Stimulated activated naive CD4-positive, alpha-beta T cell treated with Interleukin-2 at 50 U/mL for 16 hours (primary cell): ENCODE measurements around the gene PPIF.

Experiments used
- DNase-seq: peaks from one replicate; lab custom pipeline; 2025; lab: John Stamatoyannopoulos, UW

Gene PPIF

DNA sequence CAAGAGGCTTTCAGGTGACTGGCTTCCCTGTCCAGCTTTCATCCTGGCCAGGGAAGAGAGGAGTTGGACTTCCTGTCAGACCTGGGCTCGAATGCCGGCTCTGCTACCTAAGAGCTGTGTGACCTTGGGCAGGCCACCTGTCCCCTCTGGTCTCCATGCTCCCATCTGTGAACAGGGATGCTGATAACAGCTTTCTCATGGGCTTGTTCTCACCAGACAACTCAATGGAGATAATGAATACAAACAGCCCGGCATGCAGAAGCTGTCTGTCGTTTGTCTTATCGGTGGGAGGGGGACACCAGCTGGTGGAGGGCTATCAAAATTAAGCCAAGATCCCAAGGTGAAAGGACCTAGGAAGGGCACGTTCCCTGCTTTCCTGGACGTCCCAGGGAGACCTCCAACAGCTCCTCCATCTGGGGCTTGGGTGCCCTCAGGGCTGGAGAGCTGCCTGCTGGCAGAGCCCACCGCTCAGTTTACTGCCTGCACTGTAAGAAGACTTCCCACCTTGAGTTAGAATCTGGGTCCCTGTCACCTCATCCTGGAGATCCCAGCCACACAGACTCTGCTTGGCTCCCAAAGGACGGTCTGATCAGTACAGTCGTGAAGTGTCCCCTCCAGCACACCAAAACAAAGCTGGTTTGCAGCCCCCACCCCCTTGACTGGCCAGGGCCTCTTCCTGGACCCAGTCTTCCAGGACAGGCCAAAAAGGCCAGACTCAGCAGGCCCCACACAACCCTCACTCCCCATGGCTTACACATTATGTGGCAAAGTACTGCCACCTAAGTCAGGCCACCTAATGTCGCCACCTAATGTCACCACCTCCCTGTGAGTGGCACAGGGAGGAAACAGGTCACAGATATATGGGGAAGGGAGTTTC lies 40.9 kb downstream of the PPIF start:
- DNase-seq, result no peak

DNA sequence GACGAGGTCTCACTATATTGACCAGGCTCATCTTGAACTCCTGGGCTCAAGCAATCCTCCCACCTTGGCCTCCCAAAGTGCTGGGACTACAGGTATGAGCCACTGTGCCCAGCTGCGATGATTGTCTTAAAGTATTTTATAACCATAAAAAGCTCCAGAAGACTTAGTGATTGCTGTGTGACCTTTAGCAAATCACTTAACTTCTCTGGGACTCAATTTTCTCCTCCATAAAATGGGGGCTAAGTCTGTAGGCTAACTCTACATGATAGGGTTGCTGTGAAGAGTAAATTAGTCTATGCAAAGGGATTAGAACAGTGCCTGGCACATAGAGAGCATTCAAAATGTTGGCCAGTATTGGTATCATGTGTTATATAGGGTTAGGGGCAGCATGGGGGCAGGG lies 42.8 kb downstream of the PPIF start:
- DNase-seq, result no peak

DNA sequence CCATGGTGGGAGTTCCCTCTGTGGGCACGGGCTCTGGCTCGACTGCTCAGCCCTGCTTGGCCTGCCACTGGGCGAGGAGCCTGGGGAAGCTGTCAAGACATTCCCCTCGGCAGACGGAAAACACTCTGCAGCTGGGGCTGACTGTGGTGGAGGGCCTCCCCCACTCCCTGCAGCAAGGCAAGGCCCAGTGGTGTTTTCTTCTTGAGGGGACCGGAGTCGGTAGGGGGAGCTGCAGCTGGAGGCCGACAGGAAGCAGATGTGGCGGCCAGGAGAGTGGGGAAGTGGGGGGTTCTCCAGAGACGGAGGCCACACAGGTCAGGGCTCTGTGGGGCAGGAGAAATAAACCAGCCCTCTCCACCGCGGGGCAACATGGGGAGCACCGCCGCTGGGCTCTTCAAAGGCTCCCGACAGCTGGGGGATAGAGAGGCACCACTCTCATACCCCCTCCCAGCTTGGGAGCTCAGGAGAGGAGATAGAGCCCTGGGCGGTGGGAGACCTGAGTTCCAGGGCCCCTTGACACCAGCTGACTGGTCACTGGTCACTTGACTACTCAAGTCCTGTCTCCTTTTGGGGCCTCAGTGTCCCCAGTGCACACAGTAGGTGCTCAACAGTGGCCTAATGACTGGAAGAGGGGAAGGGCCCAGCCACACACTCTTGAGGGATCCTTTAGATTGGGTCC lies 43.4 kb downstream of the PPIF start:
- no peak for DNase-seq

DNA sequence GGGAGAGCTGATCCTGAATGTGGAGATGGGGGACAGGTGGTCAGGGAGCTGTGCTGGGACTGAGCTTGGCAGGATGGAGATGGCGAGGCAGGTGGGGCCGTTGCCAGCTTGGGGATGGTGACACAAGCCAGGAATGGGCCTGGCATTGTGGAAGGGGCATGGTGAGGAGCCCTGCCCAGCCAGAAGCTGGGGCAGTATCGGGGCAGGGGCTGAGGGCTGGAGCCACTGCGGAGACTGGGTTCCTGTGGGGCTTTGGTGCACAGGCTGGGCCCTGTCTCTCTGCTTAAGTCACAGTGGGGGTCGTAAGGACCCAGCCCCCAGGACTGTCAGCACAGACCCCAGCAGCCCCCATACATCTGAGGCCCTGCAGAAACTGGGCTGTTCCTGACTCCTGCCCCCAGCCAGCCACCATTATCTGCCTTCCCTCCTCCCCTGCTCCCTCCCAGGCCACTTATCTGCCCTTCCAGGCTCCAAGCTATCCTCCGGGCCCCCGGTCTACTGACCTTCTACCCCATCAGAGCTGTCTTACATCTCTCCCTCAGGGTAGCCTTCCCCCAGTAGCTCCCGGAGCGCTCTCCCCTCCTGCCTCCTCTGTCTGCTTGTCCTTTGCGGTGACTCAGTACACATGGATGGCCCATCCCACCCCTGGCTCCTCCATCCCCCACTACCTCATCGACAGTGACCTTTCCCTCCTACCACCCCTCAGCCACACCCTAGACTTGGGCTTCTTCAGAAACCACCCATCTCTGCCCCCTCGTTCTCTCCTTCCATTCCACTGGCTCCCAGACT lies 44.2 kb downstream of the PPIF start:
- DNase-seq, result no peak

DNA sequence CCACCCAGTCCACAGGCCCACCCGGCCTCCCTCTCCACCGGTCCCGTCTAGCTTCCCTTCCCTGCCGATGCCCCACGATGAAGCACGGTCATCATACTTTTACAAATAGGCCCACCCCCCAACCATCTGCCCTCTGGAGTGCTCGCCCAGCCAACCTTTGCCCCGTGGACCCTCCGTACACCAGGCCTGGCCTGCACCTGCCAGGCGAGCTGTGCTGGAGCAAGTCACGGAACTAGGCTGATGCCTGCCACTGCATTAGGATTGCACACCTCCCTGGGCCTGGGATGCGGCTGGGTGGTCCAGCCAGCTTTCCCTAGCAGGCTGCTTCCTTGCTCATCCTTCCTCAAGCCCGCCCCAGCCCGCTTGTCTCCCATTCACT lies 44.7 kb downstream of the PPIF start:
- no peak for DNase-seq

DNA sequence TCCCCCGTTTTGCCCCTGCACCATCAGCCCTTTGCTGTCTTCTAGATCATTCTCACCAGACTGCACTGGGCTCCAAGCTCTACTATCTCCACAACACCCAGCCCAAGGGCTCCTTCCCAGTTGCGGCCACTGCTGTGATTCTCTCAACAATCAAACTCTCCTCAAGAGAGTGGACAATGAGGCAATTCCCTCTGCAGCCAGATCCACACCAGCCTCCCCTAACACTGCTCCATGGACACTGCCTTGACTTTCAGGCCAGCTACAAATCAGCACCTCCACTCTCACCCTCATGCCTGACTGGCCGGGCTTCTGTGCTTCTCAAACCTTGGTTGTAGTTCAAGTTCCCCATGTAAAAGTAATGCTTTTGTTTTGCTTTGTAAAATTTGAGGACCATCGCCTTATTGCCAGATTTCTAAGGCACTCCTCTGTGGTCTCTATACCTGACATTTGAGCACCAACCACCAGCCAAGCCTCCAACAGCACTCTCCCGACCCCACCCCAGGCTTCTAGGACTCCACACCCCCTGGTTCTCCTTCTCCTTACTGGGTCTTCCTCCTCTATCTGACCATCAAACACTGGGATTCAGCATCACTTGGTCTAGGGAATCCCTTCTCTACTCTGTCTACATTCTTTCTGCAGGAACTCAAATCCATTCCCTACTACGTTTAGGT lies 45.4 kb downstream of the PPIF start:
- DNase-seq, result no peak

DNA sequence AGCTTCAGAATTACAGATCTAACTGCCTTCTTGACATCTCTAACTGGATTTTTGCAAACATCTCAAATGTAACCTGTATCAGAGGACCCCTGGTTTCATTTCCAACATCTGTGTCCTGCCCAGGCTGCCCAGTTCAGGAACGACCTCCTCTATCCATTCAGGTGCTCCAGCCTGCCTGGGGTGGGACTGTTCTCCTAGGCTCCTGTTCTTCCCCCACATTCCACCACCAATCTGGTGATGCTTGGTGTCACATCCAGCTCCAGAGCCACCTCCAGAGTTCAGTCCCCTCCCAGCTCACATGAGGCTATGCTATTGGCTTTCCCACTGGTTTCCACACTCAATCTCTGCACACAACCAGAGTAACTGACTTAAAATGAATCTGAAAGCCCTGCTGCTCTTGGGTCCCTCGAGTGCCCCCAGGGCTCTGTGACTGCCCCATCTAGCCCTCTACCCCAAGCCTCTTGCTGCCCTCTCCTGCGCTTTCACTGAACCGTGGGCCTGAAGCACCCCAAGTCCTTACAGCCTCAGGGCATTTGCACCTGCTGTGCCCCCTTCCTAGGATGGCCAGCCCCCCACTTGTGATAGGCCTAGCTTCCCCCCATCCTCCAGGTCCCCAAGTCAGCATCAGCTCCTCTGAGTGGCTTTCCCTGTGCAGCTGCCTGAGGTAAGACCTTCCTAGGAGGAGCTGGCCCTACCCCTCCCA lies 46.1 kb downstream of the PPIF start:
- no peak for DNase-seq

DNA sequence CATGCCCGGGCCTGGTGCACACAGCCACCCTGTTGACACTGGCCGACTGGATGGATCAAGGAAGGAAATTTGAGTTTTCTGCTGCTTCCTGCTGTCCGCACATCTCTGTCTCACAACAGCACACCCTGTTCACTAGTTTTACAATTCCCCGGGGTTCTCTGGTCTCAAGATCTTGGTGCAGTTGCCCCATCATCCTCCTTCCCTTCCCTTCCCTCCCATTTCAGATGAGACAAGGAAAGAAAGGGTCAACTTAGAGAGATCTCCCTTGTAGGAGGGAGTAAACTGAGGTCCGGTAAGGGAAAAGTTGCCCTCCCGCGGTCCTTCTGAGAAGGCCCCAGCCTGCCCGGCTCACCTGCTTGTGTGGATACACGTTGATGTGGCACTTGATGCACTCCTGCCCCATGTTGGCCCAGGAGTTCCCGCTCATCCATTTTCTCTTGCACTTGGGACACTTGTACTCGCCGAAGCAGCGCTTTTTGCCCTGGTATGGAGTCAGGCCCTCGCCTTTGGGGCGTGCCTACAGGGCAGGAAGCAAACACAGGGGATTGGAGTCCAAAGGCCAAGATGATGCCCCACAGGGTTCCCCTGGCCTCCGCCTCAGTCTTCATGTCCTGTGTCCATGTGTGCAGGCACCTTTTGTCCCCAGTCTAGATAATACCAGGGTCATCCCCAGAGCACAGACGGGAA lies 46.8 kb downstream of the PPIF start:
- no peak for DNase-seq

DNA sequence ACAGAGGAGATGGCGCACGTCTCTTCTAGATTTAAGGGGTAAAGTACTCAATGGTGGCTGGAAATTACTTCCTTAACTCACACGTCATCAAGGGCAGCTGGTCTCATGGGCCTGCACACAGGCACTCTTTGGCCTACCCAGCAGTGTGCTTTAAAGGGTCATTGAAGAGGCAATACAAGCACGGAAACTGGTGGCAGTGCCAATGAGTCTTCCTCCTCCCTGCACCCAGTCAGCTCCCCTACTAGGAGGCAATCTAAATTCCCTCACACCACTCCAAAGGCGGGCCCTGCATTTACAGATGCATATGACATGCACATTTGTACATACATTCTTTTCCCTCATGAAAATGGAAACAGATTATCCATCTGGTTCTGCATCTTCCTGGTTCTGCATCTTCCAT lies 47.4 kb downstream of the PPIF start:
- DNase-seq, result no peak

DNA sequence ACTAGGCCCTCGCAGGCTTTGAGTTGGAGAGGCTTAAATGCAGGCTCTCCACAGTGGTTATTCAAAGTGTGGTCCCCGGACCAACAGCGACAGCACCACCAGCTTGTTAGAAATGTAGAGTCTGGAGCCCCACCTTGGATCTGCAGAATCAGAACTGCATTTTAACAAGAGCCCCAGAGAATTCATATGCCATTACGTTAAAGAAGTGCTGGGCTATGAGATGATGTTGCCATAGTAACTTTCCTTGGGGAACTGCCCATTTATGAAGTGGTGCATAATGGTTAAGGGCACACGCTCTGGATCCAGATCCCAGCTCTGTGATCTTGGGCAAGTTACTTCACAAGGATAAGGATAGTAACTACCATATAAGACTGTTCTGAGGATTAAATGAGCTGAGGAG lies 49.3 kb downstream of the PPIF start:
- DNase-seq, result no peak

DNA sequence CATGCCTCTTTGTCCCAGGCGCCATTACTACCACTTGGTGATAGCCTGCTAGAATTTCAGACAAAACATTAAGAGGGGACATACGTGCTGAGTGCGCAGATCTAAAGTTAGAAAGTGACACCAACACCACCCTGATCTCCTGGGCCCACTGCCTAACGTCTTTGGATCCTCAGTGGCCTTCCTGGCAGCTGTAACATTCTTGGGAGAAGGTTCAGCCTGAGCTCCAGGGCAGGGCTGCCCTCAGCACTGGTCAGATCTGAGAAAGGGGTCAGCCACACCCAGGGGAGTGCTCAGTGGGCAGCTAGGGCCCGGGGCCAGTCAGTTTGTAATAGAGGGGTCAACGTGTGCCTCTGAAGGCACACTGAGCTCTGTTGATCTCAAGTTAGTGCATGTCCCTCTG lies 49.8 kb downstream of the PPIF start:
- no peak for DNase-seq

DNA sequence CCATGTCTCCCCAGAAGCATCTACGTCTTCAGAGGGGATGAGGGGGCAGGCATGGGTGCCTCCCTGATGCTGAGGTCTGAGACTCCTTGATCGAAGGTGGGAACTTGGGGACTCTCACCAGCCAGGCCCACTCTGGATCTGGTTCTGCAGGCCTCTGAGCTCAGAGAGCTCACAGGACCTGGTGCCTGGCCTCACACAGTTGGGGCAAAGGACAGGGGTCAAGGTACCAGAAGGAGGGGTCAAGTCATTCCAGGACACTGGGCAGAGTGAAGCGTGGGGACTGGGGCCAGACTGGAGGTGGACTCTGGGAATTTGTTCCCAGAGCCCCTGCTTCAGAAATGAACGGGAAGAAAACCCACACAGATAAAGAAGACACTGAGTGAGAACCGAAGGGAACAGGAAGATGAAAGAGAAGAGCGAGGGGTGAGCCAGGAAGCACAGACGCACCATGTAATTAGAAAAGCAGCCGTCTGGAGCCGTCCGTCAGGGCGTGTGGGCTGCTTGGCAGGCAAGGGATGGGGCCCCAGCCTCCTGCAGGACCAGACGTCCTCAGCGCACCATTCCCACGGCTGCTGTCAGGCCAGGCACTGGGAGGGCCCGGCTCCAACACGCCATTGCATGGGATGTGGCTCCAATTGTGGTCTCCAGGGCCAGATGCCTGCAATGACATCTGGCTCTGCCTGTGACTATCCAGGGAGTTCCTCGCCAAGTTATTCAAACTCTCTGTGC lies 50.5 kb downstream of the PPIF start:
- DNase-seq, result no peak

DNA sequence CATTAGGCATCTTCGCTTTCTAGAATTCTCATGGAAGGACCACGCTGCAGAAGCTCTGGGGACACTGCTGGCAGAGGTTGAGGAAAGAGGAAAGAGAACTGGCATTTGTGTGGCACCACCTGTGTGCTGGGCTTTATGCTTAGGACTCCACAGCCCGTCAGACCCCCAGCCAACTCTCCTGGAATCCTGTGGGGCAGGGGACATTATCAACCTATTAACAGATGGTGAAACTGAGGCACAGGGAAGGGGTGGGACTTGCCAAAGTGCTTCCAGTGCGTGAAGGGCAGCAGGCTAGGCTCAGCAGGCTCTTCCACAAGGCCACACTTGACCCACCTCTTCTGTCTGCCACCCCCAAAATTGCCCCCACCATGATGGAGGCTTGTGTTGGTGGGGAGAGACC lies 51.4 kb downstream of the PPIF start:
- DNase-seq, result no peak

DNA sequence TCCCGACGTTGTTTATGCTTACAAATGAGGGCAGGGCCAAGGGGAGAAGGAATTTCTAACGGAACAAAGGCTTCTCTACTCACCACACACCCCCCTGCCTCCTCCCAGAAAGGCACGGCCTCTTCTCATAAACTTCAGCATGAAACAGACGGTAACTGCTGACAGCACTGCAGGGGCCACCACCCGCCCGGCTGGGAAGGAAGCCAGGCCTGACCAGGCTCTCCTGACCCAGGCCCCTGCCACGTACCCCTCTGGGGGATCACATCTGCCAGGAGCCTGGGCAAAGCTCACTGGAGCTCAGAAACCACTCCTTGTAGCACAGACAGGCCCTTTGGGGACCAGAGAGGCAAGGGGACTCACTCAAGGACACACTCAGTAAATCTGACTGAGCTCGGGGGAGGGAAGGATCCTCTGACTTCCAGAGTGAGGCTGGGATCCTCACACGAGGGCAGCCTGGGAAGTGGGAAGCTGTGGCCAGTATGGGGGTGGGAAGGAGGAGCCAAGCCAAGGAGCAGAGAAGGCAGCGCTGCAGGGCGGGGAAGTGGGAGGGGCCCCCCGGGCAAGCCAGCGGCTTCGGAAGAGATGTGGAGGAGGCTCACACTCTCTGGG lies 52.1 kb downstream of the PPIF start:
- no peak for DNase-seq

DNA sequence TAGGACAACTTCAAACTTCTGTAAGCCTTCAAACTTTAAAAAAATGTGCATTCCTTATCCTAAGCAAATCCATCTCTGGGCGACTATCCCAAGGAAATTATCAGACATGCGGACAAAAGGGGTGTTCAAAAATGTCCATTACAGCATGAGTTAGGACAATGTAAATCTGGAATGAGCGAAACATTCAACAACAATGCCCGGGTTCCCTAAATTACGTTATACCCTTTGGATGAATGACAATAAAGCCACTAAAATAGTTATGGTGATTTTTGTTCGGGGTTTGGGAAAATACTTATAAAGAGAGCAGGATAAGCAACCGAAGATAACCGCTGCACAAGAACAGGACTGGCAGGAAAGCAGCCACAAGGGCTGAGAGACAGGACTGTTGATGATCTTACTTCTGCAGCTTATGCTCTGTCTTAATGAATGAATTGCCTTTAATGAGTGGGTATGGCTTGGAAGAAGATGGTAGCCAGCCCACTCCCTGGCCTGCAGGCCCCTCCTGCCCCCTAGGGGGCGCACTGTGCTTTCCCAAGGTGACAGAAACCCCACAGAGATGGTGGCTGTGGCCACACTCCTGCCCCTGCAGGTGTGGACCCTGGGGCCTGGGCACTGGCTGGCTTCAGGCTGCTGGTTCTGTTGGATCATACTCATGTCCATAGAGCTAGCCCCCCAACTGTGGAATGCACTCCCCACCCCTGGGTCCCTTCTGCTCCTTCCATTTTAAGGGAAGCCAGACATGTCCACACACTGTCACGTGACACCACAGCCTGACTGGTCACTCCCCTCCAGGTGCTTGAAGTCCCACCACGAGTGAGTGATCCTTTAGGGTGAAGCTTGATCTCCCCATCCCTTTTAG lies 53.1 kb downstream of the PPIF start:
- DNase-seq, result no peak

DNA sequence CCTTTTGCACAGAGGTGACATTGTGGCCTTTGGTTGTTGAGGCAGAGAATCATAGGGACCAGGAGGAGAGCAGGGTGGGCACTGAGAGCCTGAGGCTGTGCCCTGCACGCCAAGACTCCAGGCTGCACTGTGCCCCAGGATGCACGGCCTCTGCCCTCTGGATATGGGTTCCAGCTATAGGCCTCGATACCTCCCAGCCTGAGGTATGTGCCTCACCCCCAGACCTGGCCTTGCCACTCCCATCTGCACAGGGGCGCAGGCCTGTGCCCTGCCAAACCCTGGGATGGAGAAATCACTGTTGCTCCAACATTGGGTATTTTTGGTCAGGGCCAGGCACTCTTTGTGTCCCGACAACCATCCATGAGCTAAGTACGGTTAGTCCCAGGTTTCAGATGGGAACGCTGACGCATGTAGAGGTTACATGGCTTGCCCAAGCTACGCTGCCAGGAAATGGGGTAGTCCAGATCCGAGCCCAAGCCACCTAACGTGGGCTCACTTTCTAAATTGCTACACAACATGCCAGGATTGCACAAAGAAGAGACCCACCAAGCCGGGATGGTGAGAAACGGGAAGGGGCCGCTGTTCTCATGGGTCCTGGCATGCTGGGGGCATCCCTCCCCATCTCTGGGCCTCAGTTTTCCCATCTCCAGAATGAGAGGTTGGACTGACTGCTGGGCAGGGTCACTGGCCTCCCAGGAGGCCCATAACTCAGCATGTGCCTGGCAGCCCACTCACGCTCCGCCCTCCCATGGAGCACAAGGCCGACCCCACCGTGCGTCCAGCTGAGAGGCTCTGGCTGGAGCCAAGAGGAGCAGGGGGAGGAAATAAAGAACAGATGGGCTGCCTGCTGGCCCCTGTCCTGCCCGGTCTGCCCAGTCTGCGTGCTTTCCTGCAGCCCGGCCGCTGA lies 54.0 kb downstream of the PPIF start:
- DNase-seq, result no peak

DNA sequence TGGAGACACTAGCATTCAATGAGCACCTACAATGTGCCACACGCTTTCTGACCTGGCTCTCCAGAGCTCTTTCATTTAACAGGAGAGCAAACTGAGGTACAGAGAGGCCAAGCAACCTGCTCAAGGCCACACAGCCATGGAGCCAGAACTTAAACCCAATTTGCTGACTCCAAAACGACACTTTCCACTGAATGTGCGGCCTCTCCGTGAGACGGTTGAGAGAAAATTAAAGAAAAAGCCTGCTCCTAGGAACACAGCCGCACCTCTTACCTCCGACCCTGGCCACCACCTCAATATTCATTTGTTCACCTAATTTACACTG lies 55.3 kb downstream of the PPIF start:
- DNase-seq, result no peak

DNA sequence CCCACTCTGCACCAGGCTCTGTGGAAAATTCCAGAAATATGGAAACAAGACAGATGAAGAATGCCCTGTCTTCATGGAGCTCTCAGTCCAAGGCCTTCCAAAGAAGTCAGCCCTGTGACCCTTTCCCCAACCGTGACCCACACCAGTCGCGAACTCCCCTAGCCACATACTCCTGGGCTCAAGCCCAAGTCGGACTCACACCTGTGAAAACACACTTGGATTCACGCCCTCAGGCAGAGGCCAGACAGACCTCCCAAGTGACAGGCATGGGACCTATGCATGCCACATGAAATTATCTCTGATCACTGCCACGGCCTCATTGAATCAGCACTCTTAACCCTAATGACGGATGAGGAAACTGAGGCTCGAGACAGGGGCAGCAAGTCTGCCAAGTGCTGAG lies 55.7 kb downstream of the PPIF start:
- DNase-seq, result no peak
